T-cell (primary cell): Measurements from ENCODE around the gene SPDYE5. TPM values are rescaled to one million over a fixed set of nuclear protein-coding genes. Genes with fewer than 3 reads are reported as not detected.
A peak's percentile ranks its signal among the peaks of the same experiment; 100 is the strongest.
"Not testable (repeated sequence)": the region's sequence is repeated elsewhere in the genome, so short reads cannot be mapped to it uniquely, and the experiment has no call there.

Source experiments
- ATAC-seq, 4 experiments: fragments of 200-7000 bp in 3 of 4; fragments of 150-1000 bp in 1 of 4; cut with Tn5 transposase; replicated peaks in 1 of 4; 1 replicate in 3 of 4; 2 replicates in 1 of 4; pipeline ENCODE4 v1.10.0; 2021; ENCODE audit warnings: moderate library complexity in 3 of 4, mild to moderate bottlenecking in 2 of 4, moderate number of reproducible peaks in 1 of 4
- CTCF ChIA-PET, 2 donors: fragments of 300-600 bp; sonication (Branson Sonifier 250); formaldehyde crosslinking; loops; one replicate each; lab custom pipeline; 2022; ENCODE audit warnings: antibody characterized with exemption in 2 of 2; lab: Charles Lee
- POLR2A ChIA-PET, 2 donors: fragments of 300-600 bp; sonication (Branson Sonifier 250); formaldehyde crosslinking; loops; one replicate each; lab custom pipeline; 2022; ENCODE audit warnings: antibody characterized with exemption in 2 of 2; lab: Charles Lee
- DNase-seq, 35 experiments: peaks; one replicate each; pipeline versions ENCODE4 v3.0.0 to v3.0.0-alpha.2; 2013 to 2023
- H3K27ac ChIP-seq: one replicate; pipeline ENCODE4 v1.5.1; 2013; ENCODE audit warnings: low read length
- H3K27me3 ChIP-seq, 2 experiments: replicated peaks in 1 of 2; 1 replicate in 1 of 2; 2 replicates in 1 of 2; pipeline versions ENCODE4 v1.6.1 to v1.7.0; 2013; ENCODE audit warnings: low read length in 1 of 2, mixed read lengths in 1 of 2; ENCODE audit not compliant: control insufficient read depth in 2 of 2, insufficient read depth in 2 of 2; ENCODE audit errors: extremely low read depth in 1 of 2
- H3K36me3 ChIP-seq, 2 donors: 1 replicate in 1 of 2; 2 replicates in 1 of 2; pipeline versions ENCODE4 v1.6.1 to v1.7.0; 2013; ENCODE audit warnings: low read length in 1 of 2; ENCODE audit not compliant: control insufficient read depth in 2 of 2, insufficient read depth in 1 of 2; ENCODE audit errors: extremely low read depth in 1 of 2
- H3K4me1 ChIP-seq, 2 experiments: 1 replicate in 1 of 2; 2 replicates in 1 of 2; pipeline versions ENCODE4 v1.6.1 to v1.7.0; 2013; ENCODE audit warnings: low read length in 2 of 2, mixed read lengths in 1 of 2; ENCODE audit not compliant: insufficient read depth in 2 of 2, control insufficient read depth in 1 of 2; ENCODE audit errors: extremely low read depth in 1 of 2
- H3K4me3 ChIP-seq, 2 donors: 1 replicate in 1 of 2; 2 replicates in 1 of 2; pipeline versions ENCODE4 v1.5.1 to v1.7.0; 2013; ENCODE audit warnings: mild to moderate bottlenecking in 2 of 2, low read length in 1 of 2, moderate library complexity in 1 of 2; ENCODE audit not compliant: control insufficient read depth in 1 of 2; ENCODE audit errors: extremely low read depth in 1 of 2
- H3K9me3 ChIP-seq: 2 replicates; pipeline ENCODE4 v1.7.0; 2013
- H3K27ac Mint-ChIP-seq, 2 donors: one replicate each; pipeline ENCODE4 v1.8.0; 2020 to 2021; ENCODE audit warnings: mild to moderate bottlenecking in 2 of 2, mixed read lengths in 2 of 2
- H3K27me3 Mint-ChIP-seq, 2 donors: one replicate each; pipeline ENCODE4 v1.8.0; 2021 to 2022; ENCODE audit warnings: mixed read lengths in 2 of 2
- H3K36me3 Mint-ChIP-seq: one replicate; pipeline ENCODE4 v1.8.0; 2021; ENCODE audit warnings: mixed read lengths
- H3K4me1 Mint-ChIP-seq, 3 donors: one replicate each; pipeline ENCODE4 v1.8.0; 2020 to 2022; ENCODE audit warnings: mixed read lengths in 3 of 3, mild to moderate bottlenecking in 1 of 3
- H3K4me3 Mint-ChIP-seq, 3 donors: one replicate each; pipeline ENCODE4 v1.8.0; 2020 to 2022; ENCODE audit warnings: mild to moderate bottlenecking in 3 of 3, mixed read lengths in 3 of 3, moderate library complexity in 3 of 3
- H3K9me3 Mint-ChIP-seq, 3 donors: one replicate each; pipeline ENCODE4 v1.8.0; 2020 to 2022; ENCODE audit warnings: mixed read lengths in 3 of 3
- WGBS: methylation state at CpG from one replicate; pipeline ENCODE4 v1.1.5; 2013; ENCODE audit warnings: missing lambda C conversion rate; ENCODE audit not compliant: insufficient coverage; 5-methylcytosine and 5-hydroxymethylcytosine counted together
- total RNA-seq, 35 experiments: library from RNA in 6 of 35; stranded (reverse) in 6 of 35; fragments of 120-200 nt in 1 of 35; gene quantifications; one replicate each; pipeline versions ENCODE4 v1.2.1 to v1.2.4 and lab custom pipeline; 2013 to 2026

SPDYE5 gene
- total RNA-seq (under 1 TPM in 2 of 5 donors, not detected in 3; 0.23 to 0.30 TPM), total RNA-seq (lab: John Stamatoyannopoulos, UW) (0 to 0.05 (median 0) reads per million in 29 experiments)
- total RNA-seq (2013) = 0.22 TPM

- H3K36me3 ChIP-seq, H3K9me3 ChIP-seq, H3K27ac Mint-ChIP-seq, CTCF ChIA-PET, H3K36me3 Mint-ChIP-seq, H3K27me3 Mint-ChIP-seq, H3K27me3 ChIP-seq, H3K4me1 Mint-ChIP-seq, ATAC-seq, H3K4me1 ChIP-seq, H3K27ac ChIP-seq, POLR2A ChIA-PET, H3K4me3 ChIP-seq, DNase-seq, H3K4me3 Mint-ChIP-seq, H3K9me3 Mint-ChIP-seq: not testable (repeated sequence)
- WGBS = no CpG with 5 or more reads among the region's 6 CpGs
These were observed at the start of gene SPDYE5 for GRCh38 chr7:75492020-75492419. SPDYE5 (plus strand) TSS chr7:75492320; CDS start chr7:75494048, 1,728 bp downstream.

GRCh38 chr7:75442465-75443111, 49.5 kb upstream of the SPDYE5 start:
- 0% methylated on average over 12 of the region's 76 CpGs for WGBS
- Mint-ChIP-seq H3K4me3 (peak overlapping the region; percentile 86 to 92 (median 89)), H3K4me1 (peaks cover 18 to 28% (median 22%) of the 10 kb centered on the region in 3 donors), H3K36me3 (peaks cover 20% of the 10 kb centered on the region), H3K27ac (peak overlapping the region; percentile 94 to 95)
- Histone ChIP-seq H3K4me3 (peak overlapping the region; percentile 25 to 52), H3K36me3 (peaks cover 3 to 20% of the 10 kb centered on the region in 2 donors), H3K27ac (peak overlapping the region; percentile 66)
- H3K4me1 ChIP-seq, H3K27me3 Mint-ChIP-seq, H3K9me3 Mint-ChIP-seq, POLR2A ChIA-PET, H3K9me3 ChIP-seq, CTCF ChIA-PET, H3K27me3 ChIP-seq: not testable (repeated sequence)
- peak; percentile 96 to 98 (median 96) for ATAC-seq
- DNase-seq = peak in 16 of 35 experiments; percentile 3 to 61 (median 21)

GRCh38 chr7:75449946-75450345, 42.2 kb upstream of the SPDYE5 start:
- ATAC-seq, H3K4me3 ChIP-seq, H3K4me3 Mint-ChIP-seq, H3K9me3 ChIP-seq, H3K9me3 Mint-ChIP-seq, H3K27ac ChIP-seq, H3K27ac Mint-ChIP-seq, H3K27me3 ChIP-seq, H3K36me3 ChIP-seq, H3K27me3 Mint-ChIP-seq, H3K4me1 ChIP-seq, H3K4me1 Mint-ChIP-seq, DNase-seq, POLR2A ChIA-PET, CTCF ChIA-PET, H3K36me3 Mint-ChIP-seq: not testable (repeated sequence)
- no CpG with 5 or more reads among the region's 5 CpGs for WGBS

- CTCF ChIA-PET, DNase-seq, H3K4me1 ChIP-seq, POLR2A ChIA-PET, H3K9me3 Mint-ChIP-seq, H3K36me3 ChIP-seq, H3K4me3 ChIP-seq, H3K4me1 Mint-ChIP-seq, H3K4me3 Mint-ChIP-seq, H3K27ac ChIP-seq, H3K27me3 ChIP-seq, H3K9me3 ChIP-seq, H3K36me3 Mint-ChIP-seq, H3K27ac Mint-ChIP-seq, H3K27me3 Mint-ChIP-seq: not testable (repeated sequence)
- no CpG with 5 or more reads among the region's 4 CpGs for WGBS
- peak; percentile 72 to 86 (median 80) for ATAC-seq
These were observed 39.6 kb upstream of the SPDYE5 start for GRCh38 chr7:75452494-75452955.

GRCh38 chr7:75456403-75456802, 35.7 kb upstream of the SPDYE5 start:
- H3K36me3 ChIP-seq, H3K4me3 Mint-ChIP-seq, DNase-seq, CTCF ChIA-PET, H3K27me3 ChIP-seq, H3K9me3 ChIP-seq, ATAC-seq, H3K27ac ChIP-seq, POLR2A ChIA-PET, H3K4me1 ChIP-seq, H3K27ac Mint-ChIP-seq, H3K27me3 Mint-ChIP-seq, H3K9me3 Mint-ChIP-seq, H3K36me3 Mint-ChIP-seq, H3K4me3 ChIP-seq, H3K4me1 Mint-ChIP-seq: not testable (repeated sequence)
- no CpG with 5 or more reads among the region's 10 CpGs for WGBS

- H3K27ac Mint-ChIP-seq, H3K27me3 Mint-ChIP-seq, H3K4me1 ChIP-seq, ATAC-seq, CTCF ChIA-PET, H3K4me3 Mint-ChIP-seq, H3K4me3 ChIP-seq, H3K9me3 Mint-ChIP-seq, H3K4me1 Mint-ChIP-seq, H3K27ac ChIP-seq, H3K36me3 Mint-ChIP-seq, H3K27me3 ChIP-seq, H3K36me3 ChIP-seq, DNase-seq, POLR2A ChIA-PET, H3K9me3 ChIP-seq: not testable (repeated sequence)
- WGBS = no CpG with 5 or more reads among the region's 5 CpGs
These were observed 34.1 kb upstream of the SPDYE5 start for GRCh38 chr7:75458034-75458433.
